Left ventricle myocardium inferior (tissue), 1 donor: Measurements from ENCODE around the gene STRADA. TPM values are rescaled to one million over a fixed set of nuclear protein-coding genes. Genes with fewer than 3 reads are reported as not detected.

Source experiments
- DNase-seq: peaks from one replicate; pipeline ENCODE4 v3.0.0-alpha.2; 2020
- H3K27ac ChIP-seq: fragments of 200-600 bp; replicated peaks from 2 replicates; pipeline ENCODE4 v1.8.0; 2021
- H3K27me3 ChIP-seq: fragments of 200-600 bp; 2 replicates; pipeline ENCODE4 v1.8.0; 2021; ENCODE audit warnings: low read depth
- H3K36me3 ChIP-seq: fragments of 200-600 bp; 2 replicates; pipeline ENCODE4 v1.8.0; 2021
- H3K4me1 ChIP-seq: fragments of 200-600 bp; 2 replicates; pipeline ENCODE4 v1.8.0; 2021
- H3K4me3 ChIP-seq: fragments of 200-600 bp; 2 replicates; pipeline ENCODE4 v1.8.0; 2021; ENCODE audit warnings: mild to moderate bottlenecking, moderate library complexity
- H3K9me3 ChIP-seq: fragments of 200-600 bp; replicated peaks from 2 replicates; pipeline ENCODE4 v1.8.0; 2021
- CTCF ChIP-seq: fragments of 200-600 bp; IDR thresholded peaks from 2 replicates; pipeline ENCODE4 v1.8.0; 2021; ENCODE audit warnings: antibody characterized with exemption, mild to moderate bottlenecking, borderline replicate concordance
- intact Hi-C: fragments of 100-400 bp; cut with micrococcal nuclease; formaldehyde crosslinking; loops from one replicate; pipeline ENCODE4 v1.11.0; 2022
- total RNA-seq: library from RNA; stranded (reverse); fragmentation: NEBNext Ultra II Directional; extraction: Animal tissue kit (Norgen Biotek cat#: 25700); gene quantifications from one replicate; pipeline ENCODE4 v1.2.1, GENCODE V29; 2021
- donor health status: DM: no; HTN: yes; CAD: no; lungs with severe emphysema.

STRADA gene
- total RNA-seq, 1 donor from 2014 or later, result 14.6 TPM

GRCh38 chr17:63783522-63783921, 41.9 kb upstream of the STRADA start:
- no peak for TF ChIP-seq CTCF
- intact Hi-C loops, result no loop called here
- H3K9me3 ChIP-seq, result no peaks in the 10 kb centered on the region
- peaks cover 40% of the 10 kb centered on the region for H3K4me1 ChIP-seq
- no peak overlapping the region for H3K27ac ChIP-seq
- no peak overlapping the region for H3K4me3 ChIP-seq
- H3K27me3 ChIP-seq, result no peaks in the 10 kb centered on the region
- no peak for DNase-seq
- H3K36me3 ChIP-seq, result peaks cover 42% of the 10 kb centered on the region

DNA sequence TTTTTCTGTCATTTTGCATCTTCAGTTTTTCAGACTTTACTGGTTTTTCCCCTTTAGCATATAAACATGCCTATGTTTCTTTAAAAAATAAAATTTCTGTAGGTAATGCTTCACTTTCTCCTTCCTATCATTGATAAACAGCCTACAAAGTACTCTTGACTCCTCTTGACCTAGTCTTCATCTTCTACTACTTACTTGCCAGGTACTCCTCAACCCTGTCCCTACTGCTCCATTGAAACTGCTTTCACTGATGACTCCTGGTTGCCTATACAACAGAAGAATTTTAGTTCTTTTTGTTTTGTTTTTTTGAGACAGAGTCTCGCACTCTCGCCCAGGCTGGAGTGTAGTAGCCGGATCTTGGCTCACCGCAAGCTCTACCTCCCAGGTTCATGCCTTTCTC, 39.3 kb upstream of the STRADA start:
- no peak for DNase-seq
- H3K4me1 ChIP-seq, result peaks cover 66% of the 10 kb centered on the region
- intact Hi-C loops, result no loop called here
- H3K27ac ChIP-seq, result no peak overlapping the region
- H3K4me3 ChIP-seq, result no peak overlapping the region
- TF ChIP-seq CTCF, result no peak
- H3K36me3 ChIP-seq, result peaks cover 37% of the 10 kb centered on the region
- no peaks in the 10 kb centered on the region for H3K27me3 ChIP-seq
- H3K9me3 ChIP-seq, result no peaks in the 10 kb centered on the region

DNA sequence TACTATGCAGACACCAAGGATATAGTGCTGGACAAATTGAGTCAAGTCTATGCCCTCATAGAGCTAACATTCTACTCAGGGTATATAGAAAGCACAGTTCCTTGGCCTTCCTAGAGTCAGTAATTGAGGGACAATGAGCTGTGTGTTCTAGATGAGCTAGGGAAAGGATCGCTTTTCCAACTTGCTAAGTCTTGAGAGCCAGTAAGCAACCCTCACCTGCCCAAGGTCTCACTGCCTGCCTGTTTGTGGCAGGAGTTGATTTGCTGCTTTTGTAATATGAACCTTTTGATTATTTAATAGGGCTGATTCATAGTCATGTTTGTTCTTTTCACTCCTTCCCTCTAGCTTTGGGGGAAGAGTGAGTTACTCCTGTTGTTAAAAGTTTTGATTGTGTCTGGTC, 38.9 kb upstream of the STRADA start:
- H3K36me3 ChIP-seq, result peaks cover 37% of the 10 kb centered on the region
- no peaks in the 10 kb centered on the region for H3K9me3 ChIP-seq
- no peak overlapping the region for H3K27ac ChIP-seq
- intact Hi-C loops, result no loop called here
- peaks cover 71% of the 10 kb centered on the region for H3K4me1 ChIP-seq
- DNase-seq, result no peak
- no peaks in the 10 kb centered on the region for H3K27me3 ChIP-seq
- no peak for TF ChIP-seq CTCF
- no peak overlapping the region for H3K4me3 ChIP-seq

- no peak for DNase-seq
- H3K27me3 ChIP-seq, result no peaks in the 10 kb centered on the region
- H3K9me3 ChIP-seq, result no peaks in the 10 kb centered on the region
- peak overlapping the region; percentile 95 for H3K4me3 ChIP-seq
- peaks cover 91% of the 10 kb centered on the region for H3K4me1 ChIP-seq
- peaks cover 29% of the 10 kb centered on the region for H3K36me3 ChIP-seq
- no peak for TF ChIP-seq CTCF
- peak overlapping the region; percentile 99 for H3K27ac ChIP-seq
- intact Hi-C loops, result no loop called here
Observed at GRCh38 chr17:63775420-63775819, 33.8 kb upstream of the STRADA start.

- no peak for DNase-seq
- H3K4me1 ChIP-seq, result peaks cover 91% of the 10 kb centered on the region
- H3K27me3 ChIP-seq, result no peaks in the 10 kb centered on the region
- peak overlapping the region; percentile 95 for H3K4me3 ChIP-seq
- no peaks in the 10 kb centered on the region for H3K9me3 ChIP-seq
- intact Hi-C loops, result no loop called here
- peak overlapping the region; percentile 99 for H3K27ac ChIP-seq
- peaks cover 25% of the 10 kb centered on the region for H3K36me3 ChIP-seq
- TF ChIP-seq CTCF, result no peak
Observed at GRCh38 chr17:63774969-63775265, 33.3 kb upstream of the STRADA start.
